ENCODE data around the gene FMNL2. TPM values are rescaled to one million over a fixed set of nuclear protein-coding genes. Genes with fewer than 3 reads are reported as not detected.

The FMNL2 gene
- total and polyA plus RNA-seq, 2 of the 4 experiments (the other 2 are of a cell fraction), result 10.9 to 11.4 TPM

- TF ChIP-seq NFE2L2 (IDR thresholded peaks at IDR 0.05; ENCODE audit: low read depth, low read length), result no peak
These were observed 207.5 kb downstream of the FMNL2 start (continued) for GRCh38 chr2:152542337-152542994.

- Histone ChIP-seq H2AK9ac (replicated peaks; ENCODE audit: low read depth, low read length, poor library complexity) (peak overlapping the region; percentile 92), H3K14ac (replicated peaks; ENCODE audit: low read depth, low read length) (peak overlapping the region; percentile 93), H3K23ac (ENCODE audit: low read depth, low read length) (peak overlapping the region; percentile 87), H4K20me1 (ENCODE audit: insufficient read depth, low read length) (no peaks in the 10 kb centered on the region), H4K91ac (ENCODE audit: insufficient read depth, low read depth, low read length) (peak overlapping the region; percentile 83), H3K18ac (ENCODE audit: low read depth, low read length) (peak overlapping the region; percentile 83), H2AFZ (replicated peaks; ENCODE audit: low read length, poor library complexity) (peak overlapping the region; percentile 87), H2BK120ac (ENCODE audit: low read depth, low read length) (peak overlapping the region; percentile 95), H3K4me3 (ENCODE audit: insufficient read depth, low read depth, low read length) (no peak overlapping the region), H3K9ac (ENCODE audit: low read depth, low read length) (peak overlapping the region; percentile 19; the same call in 1 of the 2 replicates), H3K4ac (ENCODE audit: low read depth, low read length) (peak overlapping the region; percentile 92), H3K4me2 (ENCODE audit: low read depth, low read length) (peak overlapping the region; percentile 74; the same call in 1 of the 2 replicates), H4K8ac (ENCODE audit: low read depth in 2 of 2, low read length in 2 of 2) (peak overlapping the region; percentile 66 to 94), H3K9me1 (ENCODE audit: insufficient read depth, low read length) (peaks cover 13% of the 10 kb centered on the region), H3K27ac (ENCODE audit: insufficient read depth, low read length) (peak overlapping the region; percentile 94), H3K36me3 (ENCODE audit: control insufficient read depth, insufficient read depth, low read length) (no peaks in the 10 kb centered on the region), H3K9me3 (ENCODE audit: control insufficient read depth, insufficient read depth, low read length) (no peaks in the 10 kb centered on the region), H4K5ac (ENCODE audit: low read depth, low read length) (peak overlapping the region; percentile 81), H3K56ac (ENCODE audit: extremely low read depth, insufficient read depth, low read length) (peak overlapping the region; percentile 85), H2BK20ac (ENCODE audit: low read depth, low read length) (peak overlapping the region; percentile 91), H3K27me3 (ENCODE audit: control insufficient read depth, insufficient read depth, low read length) (no peaks in the 10 kb centered on the region), H3K4me1 (ENCODE audit: control insufficient read depth, insufficient read depth, low read length) (peaks cover 18% of the 10 kb centered on the region), H2AK5ac (ENCODE audit: low read depth, low read length) (peak overlapping the region; percentile 82), H2BK5ac (ENCODE audit: low read depth, low read length, poor library complexity, severe bottlenecking) (peak overlapping the region; percentile 99), H2BK15ac (ENCODE audit: low read depth, low read length) (peak overlapping the region; percentile 88; the same call in 2 of the 3 replicates), H3K79me1 (ENCODE audit: low read depth in 1 of 2, low read length in 2 of 2) (peaks cover 15 to 18% of the 10 kb centered on the region in 2 experiments)
- no CpG with 5 or more reads among the region's 4 CpGs for WGBS, 2 experiments (ENCODE audit: extremely low coverage in 2 of 2, insufficient read length in 1 of 2)
- ChIA-PET POLR2A (ENCODE audit: unreplicated experiment) (interaction anchor here (1.1 kb wide), 1 partner anchor 31 kb away, joined by 7 read pairs; no protein-coding TSS in a partner anchor), CTCF (no interaction called here)
- peak; percentile 100 for DNase-seq
- dilution Hi-C loops (cut with HindIII; ENCODE audit: low sequenced_read_pairs, unreplicated experiment), result no loop called here
- intact Hi-C loops (cut with micrococcal nuclease), result loop anchor here (5.0 kb wide), 1 partner anchor 206 kb away; the partner anchor contains the start of gene FMNL2
- in situ Hi-C loops (cut with MboI; ENCODE audit: low sequenced_read_pairs), result no loop called here
- peak; percentile 95 for ATAC-seq (ENCODE audit: low read depth)
- BruUV-seq (replicated peaks), result no TSS peak
- TF ChIP-seq RFX5 (IDR thresholded peaks at IDR 0.05; ENCODE audit: low read depth, low read length) (no peak), SMC3 (IDR thresholded peaks at IDR 0.05; ENCODE audit: low read depth, low read length) (no peak), RCOR1 (IDR thresholded peaks at IDR 0.05; ENCODE audit: insufficient replicate concordance, low read length) (peak; percentile 40), MAFK (IDR thresholded peaks at IDR 0.05; ENCODE audit: low read depth, low read length) (peak; percentile 21; the same call in 1 of the 2 replicates), CHD1 (IDR thresholded peaks at IDR 0.05; ENCODE audit: low read depth, low read length) (no peak), USF2 (IDR thresholded peaks at IDR 0.05; ENCODE audit: low read depth, low read length) (peak; percentile 14; the same call in 1 of the 2 replicates), ELK1 (IDR thresholded peaks at IDR 0.05; ENCODE audit: borderline replicate concordance, low read depth, low read length) (no peak), NFE2L2 (IDR thresholded peaks at IDR 0.05; ENCODE audit: low read depth, low read length) (peak; percentile 40; the same call in 1 of the 2 replicates), RAD21 (IDR thresholded peaks at IDR 0.05; ENCODE audit: low read length) (0 out of 2 replicates have a peak, but pooled peaks have one; percentile 3), FOS (IDR thresholded peaks at IDR 0.05; ENCODE audit: low read depth, low read length) (peak; percentile 93), CEBPB (IDR thresholded peaks at IDR 0.05; ENCODE audit: low read depth, low read length) (peak; percentile 58), MXI1 (IDR thresholded peaks at IDR 0.05; ENCODE audit: borderline replicate concordance, low read depth, low read length) (no peak), MAZ (IDR thresholded peaks at IDR 0.05; ENCODE audit: borderline replicate concordance, low read depth, low read length) (peak; percentile 43; the same call in 1 of the 2 replicates), POLR2A (IDR thresholded peaks at IDR 0.05; ENCODE audit: low read depth, low read length) (no peak)
These were observed 208.1 kb downstream of the FMNL2 start for GRCh38 chr2:152542995-152543481.

All from IMR-90 (cell line).